ENCODE measurements around the gene PTPRC.
"Not testable (repeated sequence)": the region's sequence is repeated elsewhere in the genome, so short reads cannot be mapped to it uniquely, and the experiment has no call there.

The PTPRC gene

GRCh38 chr1:198599749-198600148 is 39.1 kb upstream of the PTPRC start:
- ChIA-PET POLR2A (no interaction called here), CTCF (no interaction called here)
- TF ChIP-seq ARNT (IDR thresholded peaks at IDR 0.05) (no peak), SUZ12 (IDR thresholded peaks at IDR 0.05) (no peak), FOXK2 (IDR thresholded peaks at IDR 0.05) (no peak), FOXM1 (IDR thresholded peaks at IDR 0.05; ENCODE audit: borderline replicate concordance) (no peak), TARDBP (IDR thresholded peaks at IDR 0.05) (no peak), CTBP1 (IDR thresholded peaks at IDR 0.05; ENCODE audit: borderline replicate concordance) (no peak), BHLHE40 (IDR thresholded peaks at IDR 0.05; ENCODE audit: borderline replicate concordance) (no peak), HDGF (IDR thresholded peaks at IDR 0.05; ENCODE audit: borderline replicate concordance) (no peak), FOXA1 (IDR thresholded peaks at IDR 0.05) (no peak), SP1 (IDR thresholded peaks at IDR 0.05) (no peak), NFRKB (IDR thresholded peaks at IDR 0.05) (no peak), ZNF384 (IDR thresholded peaks at IDR 0.05) (no peak), LEF1 (IDR thresholded peaks at IDR 0.05; ENCODE audit: borderline replicate concordance) (no peak), ELF4 (IDR thresholded peaks at IDR 0.05) (no peak), L3MBTL2 (conservative IDR thresholded peaks at IDR 0.05) (no peak)
- TF ChIP-seq, protein P1, sequence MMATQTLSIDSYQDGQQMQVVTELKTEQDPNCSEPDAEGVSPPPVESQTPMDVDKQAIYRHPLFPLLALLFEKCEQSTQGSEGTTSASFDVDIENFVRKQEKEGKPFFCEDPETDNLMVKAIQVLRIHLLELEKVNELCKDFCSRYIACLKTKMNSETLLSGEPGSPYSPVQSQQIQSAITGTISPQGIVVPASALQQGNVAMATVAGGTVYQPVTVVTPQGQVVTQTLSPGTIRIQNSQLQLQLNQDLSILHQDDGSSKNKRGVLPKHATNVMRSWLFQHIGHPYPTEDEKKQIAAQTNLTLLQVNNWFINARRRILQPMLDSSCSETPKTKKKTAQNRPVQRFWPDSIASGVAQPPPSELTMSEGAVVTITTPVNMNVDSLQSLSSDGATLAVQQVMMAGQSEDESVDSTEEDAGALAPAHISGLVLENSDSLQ (IDR thresholded peaks at IDR 0.05) = no peak
- DNase-seq (ENCODE audit: extremely low spot score) = no peak

GRCh38 chr1:198600906-198601305 is 37.9 kb upstream of the PTPRC start:
- POLR2A ChIA-PET = no interaction called here
- TF ChIP-seq ARNT (IDR thresholded peaks at IDR 0.05) (no peak), LEF1 (IDR thresholded peaks at IDR 0.05; ENCODE audit: borderline replicate concordance) (no peak), FOXM1 (IDR thresholded peaks at IDR 0.05; ENCODE audit: borderline replicate concordance) (no peak), HDGF (IDR thresholded peaks at IDR 0.05; ENCODE audit: borderline replicate concordance) (no peak), TARDBP (IDR thresholded peaks at IDR 0.05) (no peak), BHLHE40 (IDR thresholded peaks at IDR 0.05; ENCODE audit: borderline replicate concordance) (no peak), CTBP1 (IDR thresholded peaks at IDR 0.05; ENCODE audit: borderline replicate concordance) (no peak), FOXK2 (IDR thresholded peaks at IDR 0.05) (no peak), NFRKB (IDR thresholded peaks at IDR 0.05) (no peak), L3MBTL2 (conservative IDR thresholded peaks at IDR 0.05) (no peak), SUZ12 (IDR thresholded peaks at IDR 0.05) (no peak), ELF4 (IDR thresholded peaks at IDR 0.05) (no peak), SP1 (IDR thresholded peaks at IDR 0.05) (no peak), ZNF384 (IDR thresholded peaks at IDR 0.05) (no peak), FOXA1 (IDR thresholded peaks at IDR 0.05) (no peak)
- TF ChIP-seq, protein P1 (IDR thresholded peaks at IDR 0.05) = no peak
- CTCF ChIA-PET = no interaction called here
- DNase-seq (ENCODE audit: extremely low spot score) = no peak

DNA sequence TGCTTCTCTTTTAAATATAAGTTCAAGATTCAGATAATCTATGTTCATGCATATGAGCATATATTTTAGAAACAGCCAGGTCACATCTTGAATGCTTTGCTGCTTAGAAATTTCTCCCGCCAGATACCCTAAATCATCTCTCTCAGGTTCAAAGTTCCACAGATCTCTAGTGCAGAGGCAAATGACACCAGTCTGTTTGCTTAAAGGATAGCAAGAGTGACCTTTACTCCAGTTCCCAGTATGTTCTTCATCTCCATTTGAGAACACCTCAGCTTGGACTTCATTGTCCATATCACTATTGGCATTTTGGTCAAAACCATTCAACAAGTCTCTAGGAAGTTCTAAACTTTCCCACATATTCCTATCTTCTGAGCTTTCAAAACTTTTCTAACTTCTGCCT is 37.5 kb upstream of the PTPRC start:
- CTCF ChIA-PET; POLR2A ChIA-PET; DNase-seq (ENCODE audit: extremely low spot score): not testable (repeated sequence)

DNA sequence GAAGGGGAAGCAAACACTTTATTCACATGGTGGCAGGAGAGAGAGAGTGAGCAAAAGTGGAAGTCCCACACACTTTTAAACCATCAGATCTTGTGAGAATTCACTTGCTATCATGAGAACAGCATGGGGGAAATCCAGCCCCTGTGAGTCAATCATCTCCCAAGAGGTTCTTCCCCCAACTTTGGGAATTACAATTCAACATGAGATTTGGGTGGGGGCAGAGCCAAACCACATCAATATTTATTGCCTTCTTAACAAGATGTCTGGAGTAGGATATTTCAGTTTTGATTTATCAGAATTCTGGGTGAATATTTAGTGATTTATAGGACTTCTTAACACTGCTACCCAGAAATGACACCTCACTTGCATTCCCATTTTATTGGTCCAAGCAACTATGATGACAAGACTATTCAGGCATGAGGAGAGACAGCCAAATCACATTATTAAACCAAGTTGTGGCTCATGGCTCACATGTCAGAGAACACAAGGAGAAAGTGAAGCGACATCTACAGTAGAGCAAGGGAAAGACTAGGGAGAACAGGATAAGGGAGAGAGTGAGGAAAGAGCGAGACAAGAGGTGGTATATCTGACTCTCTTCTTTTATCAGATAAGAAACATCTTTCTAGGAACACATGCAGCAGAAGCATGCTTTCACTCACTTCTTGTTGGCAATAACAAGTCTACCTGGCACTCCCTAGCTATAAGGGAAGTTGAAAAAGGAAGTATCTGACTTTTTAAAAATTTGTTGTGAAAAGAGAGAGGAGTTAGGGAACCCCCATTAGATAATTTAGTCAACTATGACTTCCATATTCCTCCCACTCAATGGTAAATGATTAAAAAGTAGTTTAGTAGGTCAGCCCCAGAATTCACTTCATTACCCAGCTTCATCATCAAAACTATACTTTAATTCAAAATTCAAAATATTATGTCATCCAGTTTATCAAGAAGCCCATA is 36.6 kb upstream of the PTPRC start:
- CTCF ChIA-PET = no interaction called here
- TF ChIP-seq TARDBP (IDR thresholded peaks at IDR 0.05) = no peak
- no peak for TF ChIP-seq ELF4 (IDR thresholded peaks at IDR 0.05)
- no peak for TF ChIP-seq FOXK2 (IDR thresholded peaks at IDR 0.05)
- TF ChIP-seq, protein P1 (IDR thresholded peaks at IDR 0.05) = no peak
- TF ChIP-seq FOXA1 (IDR thresholded peaks at IDR 0.05) = no peak
- TF ChIP-seq L3MBTL2 (conservative IDR thresholded peaks at IDR 0.05) = no peak
- TF ChIP-seq HDGF (IDR thresholded peaks at IDR 0.05; ENCODE audit: borderline replicate concordance) = no peak
- TF ChIP-seq CTBP1 (IDR thresholded peaks at IDR 0.05; ENCODE audit: borderline replicate concordance) = no peak
- TF ChIP-seq NFRKB (IDR thresholded peaks at IDR 0.05) = no peak
- TF ChIP-seq ZNF384 (IDR thresholded peaks at IDR 0.05) = no peak
- no peak for TF ChIP-seq LEF1 (IDR thresholded peaks at IDR 0.05; ENCODE audit: borderline replicate concordance)
- POLR2A ChIA-PET = no interaction called here
- DNase-seq (ENCODE audit: extremely low spot score) = no peak

DNA sequence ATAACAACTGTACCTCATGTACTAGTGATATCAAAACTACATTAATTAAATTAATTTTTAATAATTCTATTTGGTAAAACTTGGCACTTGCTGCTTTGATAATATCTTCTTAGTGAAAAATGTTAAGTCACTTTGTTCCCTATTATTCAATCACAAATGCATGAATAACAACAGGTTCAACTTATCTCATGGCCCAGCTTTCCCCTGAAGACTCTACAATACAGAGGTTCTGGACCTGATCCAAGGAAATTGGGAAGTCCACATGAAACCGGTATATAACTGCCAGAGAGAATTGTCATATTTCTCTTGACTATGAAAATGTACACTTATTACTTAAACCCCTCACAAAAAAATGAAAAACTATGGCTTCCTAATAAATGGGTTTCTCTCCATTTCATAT is 33.9 kb upstream of the PTPRC start:
- POLR2A ChIA-PET = no interaction called here
- no peak for TF ChIP-seq CTBP1 (IDR thresholded peaks at IDR 0.05; ENCODE audit: borderline replicate concordance)
- TF ChIP-seq FOXM1 (IDR thresholded peaks at IDR 0.05; ENCODE audit: borderline replicate concordance) = no peak
- TF ChIP-seq SUZ12 (IDR thresholded peaks at IDR 0.05) = no peak
- TF ChIP-seq ELF4 (IDR thresholded peaks at IDR 0.05) = no peak
- TF ChIP-seq FOXA1 (IDR thresholded peaks at IDR 0.05) = no peak
- TF ChIP-seq SP1 (IDR thresholded peaks at IDR 0.05) = no peak
- TF ChIP-seq LEF1 (IDR thresholded peaks at IDR 0.05; ENCODE audit: borderline replicate concordance) = no peak
- TF ChIP-seq ARNT (IDR thresholded peaks at IDR 0.05) = no peak
- TF ChIP-seq ZNF384 (IDR thresholded peaks at IDR 0.05) = no peak
- TF ChIP-seq L3MBTL2 (conservative IDR thresholded peaks at IDR 0.05) = no peak
- no peak for TF ChIP-seq NFRKB (IDR thresholded peaks at IDR 0.05)
- CTCF ChIA-PET = no interaction called here
- no peak for DNase-seq (ENCODE audit: extremely low spot score)

DNA sequence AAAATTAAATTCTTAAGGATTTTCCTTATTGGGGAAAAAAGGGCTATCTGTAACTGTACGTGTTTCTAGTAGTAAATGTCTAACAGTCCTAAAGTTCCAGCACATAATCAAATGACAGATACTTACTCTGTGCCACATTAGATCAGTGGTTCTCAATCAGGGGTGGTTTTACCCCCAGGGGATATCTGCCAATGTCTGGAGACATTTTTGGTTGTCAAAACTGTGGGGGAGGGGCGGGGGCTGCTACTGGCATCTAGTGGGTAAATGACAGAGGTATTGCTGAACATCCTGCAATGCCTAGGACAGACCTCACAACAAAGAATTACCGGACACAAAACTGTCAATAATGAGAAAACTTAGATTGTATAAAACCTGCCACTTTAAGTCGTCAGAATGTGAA is 33.4 kb upstream of the PTPRC start:
- CTCF ChIA-PET = interaction anchor here (0.6 to 0.8 kb wide), 3 partner anchors 10 to 33 kb away, joined by 3 to 4 read pairs (median 3); partner anchors contain the start of gene PTPRC

More for the DNA sequence above, 33.4 kb upstream of the PTPRC start:
- TF ChIP-seq L3MBTL2 (conservative IDR thresholded peaks at IDR 0.05) (no peak), SUZ12 (IDR thresholded peaks at IDR 0.05) (no peak), SP1 (IDR thresholded peaks at IDR 0.05) (no peak), FOXM1 (IDR thresholded peaks at IDR 0.05; ENCODE audit: borderline replicate concordance) (no peak)
- POLR2A ChIA-PET = no interaction called here
- DNase-seq (ENCODE audit: extremely low spot score) = no peak

Data from HEK293T (cell line).